Cortex of kidney (tissue), 1 donor: ENCODE measurements around the gene EPHA8.

ENCODE experiments used
- DNase-seq: peaks from one replicate; lab custom pipeline; 2025; lab: John Stamatoyannopoulos, UW

The EPHA8 gene

GRCh38 chr1:22562584-22563583, at the start of gene EPHA8:
Gene EPHA8 (plus strand): TSS chr1:22563489. CDS start chr1:22563636, 147 bp downstream.
- DNase-seq = no peak

GRCh38 chr1:22516906-22517571, 46.2 kb upstream of the EPHA8 start:
- no peak for DNase-seq

GRCh38 chr1:22517956-22518355, 45.3 kb upstream of the EPHA8 start:
- DNase-seq = no peak

GRCh38 chr1:22518379-22518778, 44.9 kb upstream of the EPHA8 start:
- DNase-seq = no peak

GRCh38 chr1:22520871-22521270, 42.4 kb upstream of the EPHA8 start:
- DNase-seq = no peak

GRCh38 chr1:22521692-22522091, 41.6 kb upstream of the EPHA8 start:
- no peak for DNase-seq

- DNase-seq = no peak
These were observed 41.0 kb upstream of the EPHA8 start for GRCh38 chr1:22522221-22522743.

- no peak for DNase-seq
These were observed 38.8 kb upstream of the EPHA8 start for GRCh38 chr1:22524481-22524880.

- no peak for DNase-seq
These were observed 38.1 kb upstream of the EPHA8 start for GRCh38 chr1:22525211-22525610.

GRCh38 chr1:22525646-22526045, 37.6 kb upstream of the EPHA8 start:
- DNase-seq = no peak

GRCh38 chr1:22526098-22526497, 37.2 kb upstream of the EPHA8 start:
- DNase-seq = no peak

GRCh38 chr1:22526677-22527076, 36.6 kb upstream of the EPHA8 start:
- no peak for DNase-seq

- no peak for DNase-seq
These were observed 36.2 kb upstream of the EPHA8 start for GRCh38 chr1:22527122-22527521.

GRCh38 chr1:22527555-22528296, 35.6 kb upstream of the EPHA8 start:
- no peak for DNase-seq

GRCh38 chr1:22528451-22528850, 34.8 kb upstream of the EPHA8 start:
- DNase-seq = no peak

GRCh38 chr1:22529901-22530621, 33.2 kb upstream of the EPHA8 start:
- DNase-seq = no peak

- DNase-seq = no peak
These were observed 32.6 kb upstream of the EPHA8 start for GRCh38 chr1:22530715-22531114.

- DNase-seq = no peak
These were observed 32.0 kb upstream of the EPHA8 start for GRCh38 chr1:22531251-22531650.

- DNase-seq = no peak
These were observed 29.9 kb upstream of the EPHA8 start for GRCh38 chr1:22533244-22533895.

GRCh38 chr1:22534951-22535350, 28.3 kb upstream of the EPHA8 start:
- no peak for DNase-seq

GRCh38 chr1:22535399-22535798, 27.9 kb upstream of the EPHA8 start:
- no peak for DNase-seq
